ENCODE measurements around the gene KHNYN. TPM values are rescaled to one million over a fixed set of nuclear protein-coding genes. Genes with fewer than 3 reads are reported as not detected.

KHNYN gene
- total RNA-seq, 2 donors from 2014 or later, result 46.2 to 46.6 TPM

DNA sequence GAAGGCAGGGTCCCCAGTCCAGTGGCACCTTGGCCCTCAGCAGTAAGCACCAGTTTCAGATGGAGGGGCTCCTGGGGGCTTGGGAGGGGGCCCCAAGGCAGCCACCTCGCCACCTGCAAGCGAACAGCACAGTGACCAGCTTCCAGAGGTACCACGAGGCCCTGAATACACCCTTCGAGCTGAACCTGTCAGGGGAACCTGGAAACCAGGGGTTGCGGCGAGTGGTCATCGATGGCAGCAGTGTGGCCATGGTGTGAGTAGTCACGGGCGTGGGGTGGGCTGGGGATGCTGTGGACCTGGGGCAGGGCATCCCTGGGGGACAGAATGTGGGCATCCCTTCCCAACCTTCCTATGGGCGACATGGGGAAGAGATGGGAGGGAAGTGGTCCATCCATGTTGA lies 19.8 kb upstream of the KHNYN start:
- Mint-ChIP-seq H3K4me3 (no peak overlapping the region), H3K4me1 (peaks cover 5% of the 10 kb centered on the region), H3K36me3 (ENCODE audit: low read depth) (peaks cover 12% of the 10 kb centered on the region), H3K9me3 (no peaks in the 10 kb centered on the region), H3K27me3 (ENCODE audit: insufficient read depth) (no peaks in the 10 kb centered on the region), H3K27ac (no peak overlapping the region)
- Histone ChIP-seq H3K36me3 (ENCODE audit: control insufficient read depth, insufficient read depth, low read length) (no peaks in the 10 kb centered on the region), H3K4me3 (ENCODE audit: low read length) (no peak overlapping the region), H3K27ac (ENCODE audit: low read depth, low read length) (no peak overlapping the region), H3K9me3 (ENCODE audit: control insufficient read depth, low read length) (no peaks in the 10 kb centered on the region), H3K27me3 (ENCODE audit: control insufficient read depth, insufficient read depth, low read length, poor library complexity, severe bottlenecking) (no peaks in the 10 kb centered on the region), H3K9ac (ENCODE audit: extremely low read depth, low read length, poor library complexity, severe bottlenecking) (no peak overlapping the region), H3K4me1 (ENCODE audit: control insufficient read depth, insufficient read depth, low read length) (no peaks in the 10 kb centered on the region)
- WGBS, 2 experiments (ENCODE audit: insufficient coverage in 1 of 2, insufficient read length in 1 of 2), result 91 to 100% methylated on average over 7 to 10 of the region's 10 CpGs
- TF ChIP-seq, protein P1, sequence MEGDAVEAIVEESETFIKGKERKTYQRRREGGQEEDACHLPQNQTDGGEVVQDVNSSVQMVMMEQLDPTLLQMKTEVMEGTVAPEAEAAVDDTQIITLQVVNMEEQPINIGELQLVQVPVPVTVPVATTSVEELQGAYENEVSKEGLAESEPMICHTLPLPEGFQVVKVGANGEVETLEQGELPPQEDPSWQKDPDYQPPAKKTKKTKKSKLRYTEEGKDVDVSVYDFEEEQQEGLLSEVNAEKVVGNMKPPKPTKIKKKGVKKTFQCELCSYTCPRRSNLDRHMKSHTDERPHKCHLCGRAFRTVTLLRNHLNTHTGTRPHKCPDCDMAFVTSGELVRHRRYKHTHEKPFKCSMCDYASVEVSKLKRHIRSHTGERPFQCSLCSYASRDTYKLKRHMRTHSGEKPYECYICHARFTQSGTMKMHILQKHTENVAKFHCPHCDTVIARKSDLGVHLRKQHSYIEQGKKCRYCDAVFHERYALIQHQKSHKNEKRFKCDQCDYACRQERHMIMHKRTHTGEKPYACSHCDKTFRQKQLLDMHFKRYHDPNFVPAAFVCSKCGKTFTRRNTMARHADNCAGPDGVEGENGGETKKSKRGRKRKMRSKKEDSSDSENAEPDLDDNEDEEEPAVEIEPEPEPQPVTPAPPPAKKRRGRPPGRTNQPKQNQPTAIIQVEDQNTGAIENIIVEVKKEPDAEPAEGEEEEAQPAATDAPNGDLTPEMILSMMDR (conservative IDR thresholded peaks at IDR 0.05), result no peak
- no peak for DNase-seq

GRCh38 chr14:24411443-24412389 lies 18.0 kb upstream of the KHNYN start:
- DNase-seq, result peak; percentile 79
- no peaks in the 10 kb centered on the region for H3K27me3 ChIP-seq (ENCODE audit: control insufficient read depth, insufficient read depth, low read length, poor library complexity, severe bottlenecking)
- Mint-ChIP-seq H3K9me3 (no peaks in the 10 kb centered on the region), H3K4me3 (no peak overlapping the region), H3K36me3 (ENCODE audit: low read depth) (peaks cover 12% of the 10 kb centered on the region), H3K4me1 (no peaks in the 10 kb centered on the region), H3K27ac (no peak overlapping the region), H3K27me3 (ENCODE audit: insufficient read depth) (no peaks in the 10 kb centered on the region)
- H3K27ac ChIP-seq (ENCODE audit: low read depth, low read length), result no peak overlapping the region
- no peaks in the 10 kb centered on the region for H3K36me3 ChIP-seq (ENCODE audit: control insufficient read depth, insufficient read depth, low read length)
- no peak overlapping the region for H3K9ac ChIP-seq (ENCODE audit: extremely low read depth, low read length, poor library complexity, severe bottlenecking)
- TF ChIP-seq, protein P1 (conservative IDR thresholded peaks at IDR 0.05), result peak; percentile 83
- no peaks in the 10 kb centered on the region for H3K4me1 ChIP-seq (ENCODE audit: control insufficient read depth, insufficient read depth, low read length)
- WGBS, 2 experiments (ENCODE audit: insufficient coverage in 1 of 2, insufficient read length in 1 of 2), result 76 to 86% methylated on average over 6 to 16 of the region's 16 CpGs
- H3K9me3 ChIP-seq (ENCODE audit: control insufficient read depth, low read length), result no peaks in the 10 kb centered on the region
- no peak overlapping the region for H3K4me3 ChIP-seq (ENCODE audit: low read length)

GRCh38 chr14:24414077-24414476 lies 15.7 kb upstream of the KHNYN start:
- H3K4me3 Mint-ChIP-seq, result no peak overlapping the region
- no peaks in the 10 kb centered on the region for H3K9me3 Mint-ChIP-seq

More at GRCh38 chr14:24414077-24414476, 15.7 kb upstream of the KHNYN start:
- no peak overlapping the region for H3K27ac ChIP-seq (ENCODE audit: low read depth, low read length)
- 92% methylated on average over 1 of the region's 1 CpG; no CpG with 5 or more reads in 1 of the 2 experiments for WGBS, 2 experiments (ENCODE audit: insufficient coverage in 1 of 2, insufficient read length in 1 of 2)
- H3K27ac Mint-ChIP-seq, result no peak overlapping the region
- H3K36me3 ChIP-seq (ENCODE audit: control insufficient read depth, insufficient read depth, low read length), result no peaks in the 10 kb centered on the region
- H3K9ac ChIP-seq (ENCODE audit: extremely low read depth, low read length, poor library complexity, severe bottlenecking), result no peak overlapping the region
- no peak overlapping the region for H3K4me3 ChIP-seq (ENCODE audit: low read length)
- H3K4me1 ChIP-seq (ENCODE audit: control insufficient read depth, insufficient read depth, low read length), result no peaks in the 10 kb centered on the region
- TF ChIP-seq, protein P1 (conservative IDR thresholded peaks at IDR 0.05), result no peak
- peaks cover 12% of the 10 kb centered on the region for H3K36me3 Mint-ChIP-seq (ENCODE audit: low read depth)
- no peak for DNase-seq
- peaks cover 8% of the 10 kb centered on the region for H3K27me3 Mint-ChIP-seq (ENCODE audit: insufficient read depth)
- no peaks in the 10 kb centered on the region for H3K9me3 ChIP-seq (ENCODE audit: control insufficient read depth, low read length)
- peaks cover 10% of the 10 kb centered on the region for H3K27me3 ChIP-seq (ENCODE audit: control insufficient read depth, insufficient read depth, low read length, poor library complexity, severe bottlenecking)
- H3K4me1 Mint-ChIP-seq, result no peaks in the 10 kb centered on the region

Measured in endodermal cell (in vitro differentiated cells).